GM12872 (cell line): ENCODE results near the gene NDC80.

Experiments used
- TF ChIP-seq, protein P1 (sequence below): IDR thresholded peaks from 3 replicates; pipeline ENCODE4 v1.5.1; 2011; ENCODE audit warnings: low read depth, mild to moderate bottlenecking, low read length, moderate library complexity; ENCODE audit not compliant: insufficient read depth

Gene NDC80

GRCh38 chr18:2541925-2542563 lies 29.3 kb upstream of the NDC80 start:
- TF ChIP-seq, protein P1, sequence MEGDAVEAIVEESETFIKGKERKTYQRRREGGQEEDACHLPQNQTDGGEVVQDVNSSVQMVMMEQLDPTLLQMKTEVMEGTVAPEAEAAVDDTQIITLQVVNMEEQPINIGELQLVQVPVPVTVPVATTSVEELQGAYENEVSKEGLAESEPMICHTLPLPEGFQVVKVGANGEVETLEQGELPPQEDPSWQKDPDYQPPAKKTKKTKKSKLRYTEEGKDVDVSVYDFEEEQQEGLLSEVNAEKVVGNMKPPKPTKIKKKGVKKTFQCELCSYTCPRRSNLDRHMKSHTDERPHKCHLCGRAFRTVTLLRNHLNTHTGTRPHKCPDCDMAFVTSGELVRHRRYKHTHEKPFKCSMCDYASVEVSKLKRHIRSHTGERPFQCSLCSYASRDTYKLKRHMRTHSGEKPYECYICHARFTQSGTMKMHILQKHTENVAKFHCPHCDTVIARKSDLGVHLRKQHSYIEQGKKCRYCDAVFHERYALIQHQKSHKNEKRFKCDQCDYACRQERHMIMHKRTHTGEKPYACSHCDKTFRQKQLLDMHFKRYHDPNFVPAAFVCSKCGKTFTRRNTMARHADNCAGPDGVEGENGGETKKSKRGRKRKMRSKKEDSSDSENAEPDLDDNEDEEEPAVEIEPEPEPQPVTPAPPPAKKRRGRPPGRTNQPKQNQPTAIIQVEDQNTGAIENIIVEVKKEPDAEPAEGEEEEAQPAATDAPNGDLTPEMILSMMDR, result peak; percentile 49; the same call in 2 of the 3 replicates

GRCh38 chr18:2545155-2545554 lies 26.2 kb upstream of the NDC80 start:
- TF ChIP-seq, protein P1, result no peak

DNA sequence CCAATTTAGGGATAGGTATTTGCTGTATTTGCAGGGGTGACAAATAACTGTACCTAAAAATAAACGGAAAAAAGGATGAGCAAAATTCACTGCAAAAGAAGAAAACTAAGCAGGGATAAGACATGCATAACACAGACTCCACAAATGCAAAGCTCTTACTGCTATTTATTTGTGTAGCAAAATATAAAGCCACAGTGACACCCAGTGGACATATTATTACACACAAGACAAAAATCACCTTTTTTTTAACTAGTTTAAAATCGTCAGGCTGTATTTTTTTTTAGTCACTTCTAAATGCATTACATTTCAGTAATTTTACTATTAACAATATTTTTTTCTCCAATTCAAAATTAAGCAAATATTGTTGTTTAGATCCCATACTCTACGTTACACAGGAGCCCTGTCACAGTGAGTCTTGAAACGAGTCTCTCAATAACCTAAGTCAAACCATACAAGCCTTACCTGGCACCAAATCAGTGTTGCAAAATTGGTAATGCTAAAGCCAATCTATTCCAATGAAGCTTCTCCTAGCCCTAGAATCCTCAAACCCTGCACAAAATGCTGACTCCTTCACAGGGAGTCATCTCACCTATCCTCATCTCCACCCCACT lies 23.8 kb upstream of the NDC80 start:
- TF ChIP-seq, protein P1, result peak; percentile 45; the same call in 2 of the 3 replicates

DNA sequence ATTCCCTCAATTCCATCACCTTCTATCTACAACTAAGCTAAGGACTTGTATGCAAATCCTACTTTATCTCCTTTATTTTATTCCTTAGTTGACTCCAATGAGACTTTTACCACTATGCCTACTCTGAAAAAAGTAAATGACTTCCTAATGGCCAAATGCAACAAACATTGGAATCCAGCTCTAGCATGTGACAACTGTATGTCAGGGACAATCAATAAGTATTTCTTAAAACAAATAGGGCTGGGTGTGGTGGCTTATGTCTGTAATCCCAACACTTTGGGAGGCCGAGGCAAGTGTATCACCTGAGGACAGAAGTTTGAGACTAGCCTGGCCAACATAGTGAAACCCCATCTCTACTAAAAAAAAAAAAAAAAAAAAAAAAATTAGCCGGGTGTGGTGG lies 21.9 kb upstream of the NDC80 start:
- TF ChIP-seq, protein P1, result no peak

DNA sequence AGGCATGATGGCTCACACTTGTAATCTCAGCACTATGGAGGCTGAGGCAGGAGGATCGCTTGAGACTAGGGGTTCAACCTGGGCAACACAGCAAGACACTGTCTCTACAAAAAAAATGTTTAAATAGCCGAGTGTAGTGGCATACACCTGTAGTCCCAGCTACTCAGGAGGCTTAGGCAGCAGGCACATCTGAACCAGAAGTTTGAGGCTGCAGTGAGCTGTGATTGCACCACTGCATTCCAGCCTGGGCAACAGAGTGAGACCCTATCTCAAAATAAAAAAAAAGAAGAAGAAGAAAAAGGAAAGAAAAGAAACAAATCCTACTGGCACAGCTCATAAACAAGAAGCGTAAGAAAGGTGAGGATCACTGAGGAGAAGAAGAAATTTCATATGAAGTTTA lies 19.9 kb upstream of the NDC80 start:
- TF ChIP-seq, protein P1, result no peak

GRCh38 chr18:2554696-2555095 lies 16.7 kb upstream of the NDC80 start:
- TF ChIP-seq, protein P1, result no peak

- TF ChIP-seq, protein P1, result no peak
Observed at GRCh38 chr18:2555895-2556294, 15.5 kb upstream of the NDC80 start.
